GM12875 (cell line): ENCODE results near the gene NEU1.
A peak's percentile ranks its signal among the peaks of the same experiment; 100 is the strongest.

Source experiments
- H3K4me3 ChIP-seq: one replicate; pipeline ENCODE4 v1.5.1; 2011; ENCODE audit warnings: low read depth, low read length, control low read depth
- TF ChIP-seq, protein P1 (sequence below): IDR thresholded peaks from 2 replicates; pipeline ENCODE4 v1.5.1; 2011; ENCODE audit warnings: low read depth, mild to moderate bottlenecking, control low read depth, inconsistent platforms, low read length, moderate library complexity, borderline replicate concordance; ENCODE audit not compliant: insufficient read depth

Gene NEU1

GRCh38 chr6:31889331-31889972 lies 26.8 kb upstream of the NEU1 start:
- no peak overlapping the region for H3K4me3 ChIP-seq
- TF ChIP-seq, protein P1, sequence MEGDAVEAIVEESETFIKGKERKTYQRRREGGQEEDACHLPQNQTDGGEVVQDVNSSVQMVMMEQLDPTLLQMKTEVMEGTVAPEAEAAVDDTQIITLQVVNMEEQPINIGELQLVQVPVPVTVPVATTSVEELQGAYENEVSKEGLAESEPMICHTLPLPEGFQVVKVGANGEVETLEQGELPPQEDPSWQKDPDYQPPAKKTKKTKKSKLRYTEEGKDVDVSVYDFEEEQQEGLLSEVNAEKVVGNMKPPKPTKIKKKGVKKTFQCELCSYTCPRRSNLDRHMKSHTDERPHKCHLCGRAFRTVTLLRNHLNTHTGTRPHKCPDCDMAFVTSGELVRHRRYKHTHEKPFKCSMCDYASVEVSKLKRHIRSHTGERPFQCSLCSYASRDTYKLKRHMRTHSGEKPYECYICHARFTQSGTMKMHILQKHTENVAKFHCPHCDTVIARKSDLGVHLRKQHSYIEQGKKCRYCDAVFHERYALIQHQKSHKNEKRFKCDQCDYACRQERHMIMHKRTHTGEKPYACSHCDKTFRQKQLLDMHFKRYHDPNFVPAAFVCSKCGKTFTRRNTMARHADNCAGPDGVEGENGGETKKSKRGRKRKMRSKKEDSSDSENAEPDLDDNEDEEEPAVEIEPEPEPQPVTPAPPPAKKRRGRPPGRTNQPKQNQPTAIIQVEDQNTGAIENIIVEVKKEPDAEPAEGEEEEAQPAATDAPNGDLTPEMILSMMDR = no peak

DNA sequence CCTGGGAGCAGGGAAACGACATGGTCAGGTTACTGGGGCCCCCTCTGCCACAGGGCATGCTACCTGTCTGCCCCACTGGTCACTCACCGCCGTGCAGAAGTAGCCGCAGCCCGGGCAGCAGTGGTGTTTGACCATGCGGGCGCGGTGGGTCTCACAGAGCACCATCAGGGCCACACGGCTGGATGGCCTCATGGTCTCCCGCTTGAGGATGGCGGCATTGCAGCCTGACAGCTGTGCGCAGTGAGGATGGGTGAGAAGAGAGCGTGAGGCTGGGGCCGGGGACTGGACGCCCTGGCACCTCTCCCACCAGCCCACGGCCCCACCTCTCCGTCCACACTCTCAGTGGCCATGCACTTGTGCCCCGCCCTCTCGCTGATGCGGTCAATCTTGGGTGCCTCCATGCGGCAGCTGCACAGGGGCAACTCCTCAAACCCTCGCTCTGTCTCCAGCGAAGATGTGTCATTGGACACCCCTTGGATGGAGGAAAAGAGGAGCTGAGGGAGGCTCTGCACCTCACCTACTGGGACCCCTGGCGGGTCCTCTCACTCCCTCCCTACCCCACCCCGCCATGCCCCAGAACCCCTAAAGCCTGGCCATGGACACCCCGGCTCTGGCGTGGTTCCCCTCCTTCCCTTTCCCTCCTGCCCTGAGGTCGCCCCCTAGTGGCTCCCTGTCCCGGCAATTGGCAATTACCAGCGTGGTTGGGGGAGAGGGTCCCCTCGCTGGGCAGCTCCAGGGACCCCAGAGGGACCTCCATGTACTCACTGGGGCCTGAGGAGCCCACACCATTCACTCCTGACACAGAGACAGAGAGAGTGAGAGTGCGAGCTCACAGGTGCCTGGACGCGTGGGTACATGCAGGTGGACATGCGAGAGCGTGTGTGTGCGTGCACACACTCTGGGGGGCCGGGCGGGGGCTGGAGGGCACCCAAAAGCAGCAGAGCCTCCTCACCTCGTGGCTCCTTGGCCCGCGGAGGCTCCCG lies 25.9 kb upstream of the NEU1 start:
- no peak overlapping the region for H3K4me3 ChIP-seq
- TF ChIP-seq, protein P1 = peak; percentile 75

- TF ChIP-seq, protein P1 = no peak
- H3K4me3 ChIP-seq = no peak overlapping the region
Observed at GRCh38 chr6:31887173-31888007, 24.8 kb upstream of the NEU1 start.

DNA sequence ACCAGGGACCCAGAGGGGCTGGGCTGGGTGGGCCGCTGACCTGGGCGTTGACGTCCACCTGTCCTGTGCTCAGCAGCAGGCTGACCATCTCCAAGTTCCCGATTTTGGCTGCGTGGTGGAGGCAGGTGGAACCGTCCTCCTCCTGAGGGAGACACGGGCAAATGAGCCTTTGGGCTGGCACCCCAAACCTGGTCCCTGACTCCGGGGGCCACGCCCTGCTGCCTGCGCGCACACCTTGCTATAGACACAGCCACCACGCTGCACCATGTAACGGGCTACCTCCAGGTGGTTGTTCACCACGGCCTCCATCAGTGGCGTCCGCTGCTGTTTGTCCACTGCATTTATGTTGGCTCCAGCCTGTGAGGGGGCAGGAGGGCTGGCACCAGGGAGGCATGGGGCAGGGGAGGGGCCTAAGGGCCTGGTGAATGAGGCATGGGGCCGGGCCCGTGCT lies 23.9 kb upstream of the NEU1 start:
- TF ChIP-seq, protein P1 = no peak
- H3K4me3 ChIP-seq = no peak overlapping the region

GRCh38 chr6:31884528-31885035 lies 22.0 kb upstream of the NEU1 start:
- no peak overlapping the region for H3K4me3 ChIP-seq
- TF ChIP-seq, protein P1 = no peak

- TF ChIP-seq, protein P1 = no peak
- H3K4me3 ChIP-seq = no peak overlapping the region
Observed at GRCh38 chr6:31883676-31884075, 21.1 kb upstream of the NEU1 start.
